Fibroblast of skin of left quadriceps (primary cell): ENCODE results near the gene TSSC4.

ENCODE experiments used
- DNase-seq, 2 experiments: peaks; one replicate each; pipeline ENCODE4 v3.0.0-alpha.2; 2013; ENCODE audit warnings: low read depth in 2 of 2

TSSC4 gene

DNA sequence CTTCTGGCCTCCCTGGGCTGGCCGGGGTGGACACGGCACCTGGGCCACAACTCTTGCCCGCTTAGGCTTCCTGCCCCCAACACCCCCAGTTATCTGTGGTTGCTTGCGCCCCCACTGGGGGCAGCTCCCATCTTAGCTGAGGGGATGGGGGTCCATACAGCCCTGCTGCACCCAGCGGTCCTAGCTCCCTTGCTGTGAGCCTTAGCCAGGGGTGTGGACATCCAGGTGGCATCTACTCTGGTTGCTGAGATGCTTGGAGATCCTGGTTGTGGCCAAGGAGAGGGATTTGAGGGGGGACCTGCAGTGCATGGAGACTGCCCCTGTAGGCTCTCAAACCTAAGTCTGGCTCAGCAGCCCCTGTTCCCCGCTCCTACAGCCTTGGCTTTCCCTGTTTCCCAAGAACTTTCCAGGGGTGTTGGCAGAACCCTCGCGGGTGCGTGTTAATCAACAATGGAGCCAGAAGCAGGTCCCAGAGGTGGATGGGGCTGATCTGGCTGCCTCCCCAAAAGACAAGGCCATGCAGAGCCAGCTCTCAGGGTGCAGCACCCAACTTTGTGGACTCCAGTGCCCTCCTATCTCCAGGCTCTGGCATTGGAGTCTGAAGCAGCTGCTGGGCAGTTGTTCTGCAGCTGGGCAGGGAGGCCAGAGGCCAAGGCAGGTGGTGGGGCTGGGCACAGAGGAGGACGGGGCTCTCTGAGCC is 47.6 kb downstream of the TSSC4 start:
- no peak for DNase-seq

DNA sequence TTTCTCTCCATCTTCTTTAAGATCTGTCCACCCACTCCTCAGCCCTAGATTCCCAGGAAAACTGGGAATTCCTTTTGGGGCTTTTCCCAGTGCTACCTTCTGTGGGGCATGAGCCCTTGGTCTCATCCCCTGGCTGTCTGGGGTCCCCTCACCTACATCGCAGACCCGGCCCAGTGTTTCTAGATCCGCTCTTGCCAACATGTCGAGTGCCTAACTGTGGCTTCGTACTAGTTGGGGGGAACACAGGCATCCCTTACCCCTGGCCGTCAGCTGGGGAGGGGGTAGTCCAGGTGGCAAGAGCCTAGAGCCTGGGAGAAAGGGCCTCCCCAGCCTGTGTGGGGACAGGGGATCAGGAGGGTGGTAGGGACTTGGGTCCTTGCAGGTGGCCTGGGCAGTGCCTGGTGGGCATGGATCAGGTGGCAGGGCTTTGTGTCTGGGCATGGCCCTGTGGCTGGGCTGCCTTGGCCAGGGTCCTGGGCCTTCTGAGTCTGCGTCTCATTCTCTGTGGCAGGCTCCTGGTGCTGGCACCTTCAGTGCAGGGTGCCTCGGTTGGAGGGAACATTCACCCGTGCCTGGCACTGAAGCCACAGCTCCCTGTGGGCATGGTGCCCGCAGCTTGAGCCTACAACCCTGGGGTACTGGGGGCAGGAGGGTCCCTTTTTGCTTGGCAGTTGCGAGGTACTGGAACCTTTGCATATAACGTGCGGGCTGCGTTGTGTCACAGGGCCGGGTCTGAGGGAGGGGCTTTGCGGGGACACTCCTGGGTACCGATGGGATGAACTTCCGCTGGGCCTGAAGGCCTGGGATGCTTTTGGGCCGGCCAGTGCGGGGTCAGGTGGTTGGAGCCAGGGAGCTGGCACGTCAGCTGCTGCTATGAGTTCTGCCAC is 48.4 kb downstream of the TSSC4 start:
- DNase-seq: no peak

DNA sequence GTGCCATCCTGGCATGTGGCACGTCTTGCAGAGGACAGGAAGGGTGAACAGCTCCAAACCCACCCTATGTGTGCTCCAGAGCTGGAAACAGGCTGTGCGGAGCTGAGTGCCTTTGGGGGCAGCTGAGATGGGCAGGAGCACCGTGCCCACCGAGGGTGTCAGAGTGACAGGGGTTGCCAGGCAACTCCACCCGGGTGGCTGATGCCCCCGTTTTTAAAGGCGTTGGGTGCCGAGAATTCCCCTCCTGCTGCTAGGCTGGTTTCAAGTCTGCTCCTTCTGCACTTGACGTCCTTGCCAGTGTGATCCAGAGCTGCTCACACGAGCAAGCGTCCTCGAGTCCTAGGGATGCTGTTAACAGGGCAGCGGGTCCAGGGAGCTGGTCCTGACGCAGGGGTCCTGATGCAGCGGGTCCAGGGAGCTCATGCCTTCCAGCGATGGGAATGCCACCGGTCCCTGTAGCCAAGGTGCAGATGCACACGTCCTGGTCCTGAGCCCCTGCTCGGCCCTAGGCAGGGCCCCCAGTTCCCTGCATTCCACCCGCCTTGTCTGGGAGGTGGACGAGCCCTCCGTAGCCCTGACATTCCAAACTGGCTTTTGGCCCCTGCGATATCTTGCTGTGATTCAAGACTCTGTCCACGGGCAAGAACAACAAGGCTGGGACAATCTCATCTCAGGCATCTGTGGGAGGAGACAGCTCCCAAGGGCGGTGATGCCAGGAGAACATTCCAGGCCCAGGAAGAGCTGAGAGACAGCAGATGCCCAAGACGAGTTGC is 49.2 kb downstream of the TSSC4 start:
- no peak for DNase-seq

DNA sequence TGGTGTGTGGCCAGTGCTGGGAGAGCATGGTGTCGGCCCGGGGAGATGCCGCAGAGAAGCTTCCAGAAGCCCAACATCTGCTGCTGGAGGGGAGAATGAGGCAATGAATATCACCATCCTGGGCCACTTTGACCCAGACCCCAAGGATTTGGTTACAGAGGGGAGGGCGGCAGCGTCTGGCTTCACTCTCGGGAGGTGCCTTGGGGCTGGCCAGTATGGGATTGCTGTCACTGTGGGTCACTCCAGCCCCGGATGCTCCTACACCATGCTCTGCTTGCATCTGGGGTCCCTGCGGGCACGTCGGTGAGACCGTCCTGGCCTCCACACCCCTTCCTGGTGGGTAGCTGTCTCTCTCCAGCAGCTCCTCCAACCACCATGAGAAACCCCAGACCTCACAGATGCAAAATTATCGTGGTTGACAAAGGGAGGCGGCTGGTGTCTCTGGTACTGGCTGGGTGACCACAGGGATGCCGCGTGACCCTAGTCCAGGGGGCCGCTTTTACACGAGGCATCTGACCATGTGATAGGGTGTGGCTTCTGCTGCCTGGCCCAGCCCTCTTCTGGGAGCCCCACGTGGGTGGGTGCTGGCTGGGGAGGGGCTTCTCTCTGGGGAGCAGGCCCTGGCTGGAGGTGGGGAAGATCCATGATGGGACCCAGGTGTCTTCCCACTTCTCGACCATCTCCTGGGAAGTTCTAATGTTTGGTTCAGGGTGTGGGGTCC is 49.9 kb downstream of the TSSC4 start:
- DNase-seq: no peak

DNA sequence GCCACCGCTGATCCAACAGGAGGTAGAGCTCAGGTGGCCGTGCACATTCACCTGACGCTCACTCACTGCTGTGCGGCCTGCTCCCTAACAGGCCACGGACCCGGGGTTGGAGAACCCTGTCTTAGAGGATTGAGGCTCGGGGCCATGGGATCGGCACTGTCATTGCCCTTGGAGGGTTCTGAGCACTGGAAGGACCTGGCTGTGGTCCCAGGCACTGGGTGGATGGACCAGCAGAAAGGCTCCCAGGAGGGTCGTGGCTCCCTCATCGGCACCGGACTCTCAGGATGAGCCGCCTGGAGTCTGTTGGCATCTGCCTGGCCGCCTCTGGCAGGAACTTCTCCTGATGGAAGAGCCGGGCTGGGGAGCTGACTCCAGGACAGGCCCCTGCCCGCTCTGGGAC is 50.8 kb downstream of the TSSC4 start:
- DNase-seq: no peak

DNA sequence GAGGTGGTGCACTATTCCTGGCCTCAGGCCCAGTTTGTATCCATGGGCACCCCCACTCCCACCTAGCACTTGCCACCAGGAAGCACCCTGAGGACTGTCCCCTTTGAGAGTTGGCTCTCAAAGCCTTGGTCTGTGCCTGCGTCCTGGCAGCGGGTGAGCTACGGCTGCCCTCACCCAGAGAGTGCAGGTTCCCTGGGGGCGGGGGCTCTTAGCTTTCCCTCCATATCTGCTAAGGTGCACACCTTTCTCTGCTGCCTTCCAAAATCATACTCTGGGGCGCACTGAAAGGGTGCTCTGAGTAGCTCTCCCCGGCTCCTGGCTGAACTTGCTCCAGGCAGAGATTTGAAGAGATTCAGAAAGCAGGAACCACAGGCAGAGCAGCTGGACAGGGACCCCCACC is 51.4 kb downstream of the TSSC4 start:
- DNase-seq: no peak

DNA sequence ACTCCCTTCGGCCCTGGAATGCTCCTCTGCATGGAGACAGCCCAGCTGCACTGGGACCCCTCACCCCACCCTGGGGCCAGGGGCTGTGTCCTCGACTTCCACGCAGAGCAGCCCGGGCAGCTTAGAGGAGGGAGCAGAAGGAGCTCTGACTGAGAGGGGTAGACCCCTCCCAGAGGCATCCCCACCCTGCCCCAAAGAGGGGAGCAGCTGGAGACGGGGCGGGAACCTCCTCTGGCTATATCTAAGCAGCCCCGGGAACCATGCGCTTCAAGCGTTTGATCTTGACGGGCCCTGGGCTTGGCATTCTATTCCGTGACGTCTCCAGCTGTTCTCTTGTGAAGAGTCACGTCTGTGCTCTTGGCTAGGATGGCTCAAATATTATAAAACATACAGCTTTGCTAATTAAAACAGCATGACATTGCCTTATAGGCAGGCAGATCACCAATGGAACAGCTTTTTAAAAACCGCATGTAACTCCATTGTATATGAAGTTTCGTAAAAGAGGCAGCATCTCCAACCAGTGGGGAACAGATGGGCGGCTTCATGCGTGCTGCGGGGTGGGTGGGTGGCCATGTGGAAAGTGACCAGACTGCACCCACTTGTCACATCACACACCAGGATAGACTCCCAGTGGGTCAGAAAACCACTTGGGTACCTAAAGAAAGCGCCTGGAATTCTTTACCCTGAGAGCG is 51.9 kb downstream of the TSSC4 start:
- DNase-seq: peak; percentile 17 to 20

DNA sequence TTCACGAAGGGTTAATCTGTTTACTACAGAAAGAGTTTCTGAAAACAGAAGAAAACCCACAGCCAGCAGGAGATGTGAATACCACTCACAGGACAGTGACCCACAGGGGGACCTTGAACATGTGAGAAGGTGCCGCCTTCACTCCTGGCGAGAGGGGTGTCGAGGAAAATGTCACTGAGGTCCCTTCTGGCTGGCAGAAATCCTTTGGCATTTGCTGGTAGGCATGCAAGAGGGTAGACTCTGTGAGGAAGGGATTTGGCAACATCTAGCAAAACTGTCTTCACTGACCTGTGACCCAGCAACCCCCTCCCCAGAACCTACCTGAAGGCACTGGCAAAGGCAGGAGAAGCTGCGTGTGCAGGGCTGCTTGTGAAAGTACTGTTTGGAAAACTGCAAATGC is 52.9 kb downstream of the TSSC4 start:
- no peak for DNase-seq
